ENCODE results near the gene SIX2.

DNA sequence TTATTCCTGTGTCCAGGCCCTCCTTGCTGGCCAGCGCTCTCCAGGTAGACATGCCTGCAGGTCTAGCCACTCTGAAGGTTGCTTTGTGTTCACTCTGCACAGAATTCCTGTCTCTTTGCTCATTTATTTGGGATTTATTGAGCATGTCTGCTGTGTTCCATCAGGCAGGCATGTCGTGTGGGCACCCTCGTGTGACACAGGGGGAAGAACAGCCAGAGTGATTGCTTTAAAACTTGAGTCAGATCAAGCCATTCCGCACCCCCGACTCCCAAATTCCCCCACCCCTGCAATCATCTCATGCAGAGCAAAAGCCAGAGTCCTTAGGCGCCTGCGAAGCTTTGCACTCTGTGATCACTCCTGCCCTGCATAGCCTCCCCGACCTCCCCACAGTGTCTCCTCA, 44.7 kb upstream of the SIX2 start:
- TF ChIP-seq POLR2A (IDR thresholded peaks at IDR 0.05; ENCODE audit: low read depth, low read length): no peak
- TF ChIP-seq POLR2AphosphoS5 (IDR thresholded peaks at IDR 0.05; ENCODE audit: low read depth, low read length): no peak
- TF ChIP-seq TAF1 (IDR thresholded peaks at IDR 0.05; ENCODE audit: low read depth, low read length): no peak
